ENCODE measurements around the gene E2F7. TPM values are rescaled to one million over a fixed set of nuclear protein-coding genes. Genes with fewer than 3 reads are reported as not detected.

E2F7 gene
- total and polyA plus RNA-seq, 2 of the 13 experiments (the other 11 are each of a cell fraction or from before 2014, with no cell fraction given), result 1.7 to 7.3 TPM

DNA sequence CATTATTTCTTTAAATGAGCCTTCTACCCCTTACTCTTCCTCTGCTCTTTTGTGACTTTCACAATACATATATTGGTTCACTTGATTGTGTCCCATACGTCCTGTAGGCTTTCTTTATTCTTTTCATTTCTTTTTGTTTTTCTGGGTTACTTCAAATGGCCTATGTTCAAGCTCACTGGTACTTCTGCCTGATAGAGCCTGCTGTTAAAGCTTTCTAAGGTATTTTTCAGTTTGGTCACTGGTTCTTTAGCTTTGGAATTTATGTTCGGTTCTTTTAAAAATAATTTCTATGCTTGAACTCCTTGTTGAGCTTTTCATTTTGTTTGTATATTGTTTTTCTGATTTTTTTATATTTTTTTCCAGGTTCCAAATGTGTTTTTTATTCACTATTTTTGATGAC lies 81.9 kb downstream of the E2F7 start:
- Histone ChIP-seq H3K9ac (ENCODE audit: insufficient read depth, low read depth, low read length) (no peak overlapping the region), H3K4me2 (ENCODE audit: low read depth, low read length) (no peak overlapping the region), H4K20me1 (ENCODE audit: insufficient read depth, low read length) (no peaks in the 10 kb centered on the region), H3K27ac (ENCODE audit: extremely low read length, insufficient read depth, low read length) (no peak overlapping the region), H3K9me3 (ENCODE audit: low read length) (peaks cover 11% of the 10 kb centered on the region; the same call in 1 of the 2 replicates), H3K4me1 (ENCODE audit: insufficient read depth, low read length) (no peaks in the 10 kb centered on the region), H3K27me3 (ENCODE audit: control insufficient read depth in 1 of 2, insufficient read depth in 2 of 2, low read length in 2 of 2) (peaks cover 0 to 3% of the 10 kb centered on the region in 2 experiments; a peak in 1 of 5 replicates), H3K79me2 (ENCODE audit: insufficient read depth, low read length) (no peaks in the 10 kb centered on the region), H2AFZ (ENCODE audit: low read length) (no peak overlapping the region), H3K4me3 (replicated peaks in 1 of 3; ENCODE audit: insufficient read depth in 1 of 3, low read depth in 2 of 3, low read length in 3 of 3) (no peak overlapping the region), H3K36me3 (replicated peaks in 1 of 2; ENCODE audit: control insufficient read depth in 1 of 2, insufficient read depth in 2 of 2, low read length in 2 of 2) (no peaks in the 10 kb centered on the region)
- BruUV-seq (replicated peaks), result no TSS peak
- ChIA-PET CTCF (ENCODE audit: low intra/inter-chr PET ratio, low total read pairs) (no interaction called here), POLR2A (no interaction called here)
- FAIRE-seq (no peak), DNase-seq (ENCODE audit: low spot score) (no peak), ATAC-seq (no peak)
- no peak for TF ChIP-seq KAT7 (CRISPR knock-in tag; IDR thresholded peaks at IDR 0.05; ENCODE audit: borderline replicate concordance)
- TF ChIP-seq, protein P1, sequence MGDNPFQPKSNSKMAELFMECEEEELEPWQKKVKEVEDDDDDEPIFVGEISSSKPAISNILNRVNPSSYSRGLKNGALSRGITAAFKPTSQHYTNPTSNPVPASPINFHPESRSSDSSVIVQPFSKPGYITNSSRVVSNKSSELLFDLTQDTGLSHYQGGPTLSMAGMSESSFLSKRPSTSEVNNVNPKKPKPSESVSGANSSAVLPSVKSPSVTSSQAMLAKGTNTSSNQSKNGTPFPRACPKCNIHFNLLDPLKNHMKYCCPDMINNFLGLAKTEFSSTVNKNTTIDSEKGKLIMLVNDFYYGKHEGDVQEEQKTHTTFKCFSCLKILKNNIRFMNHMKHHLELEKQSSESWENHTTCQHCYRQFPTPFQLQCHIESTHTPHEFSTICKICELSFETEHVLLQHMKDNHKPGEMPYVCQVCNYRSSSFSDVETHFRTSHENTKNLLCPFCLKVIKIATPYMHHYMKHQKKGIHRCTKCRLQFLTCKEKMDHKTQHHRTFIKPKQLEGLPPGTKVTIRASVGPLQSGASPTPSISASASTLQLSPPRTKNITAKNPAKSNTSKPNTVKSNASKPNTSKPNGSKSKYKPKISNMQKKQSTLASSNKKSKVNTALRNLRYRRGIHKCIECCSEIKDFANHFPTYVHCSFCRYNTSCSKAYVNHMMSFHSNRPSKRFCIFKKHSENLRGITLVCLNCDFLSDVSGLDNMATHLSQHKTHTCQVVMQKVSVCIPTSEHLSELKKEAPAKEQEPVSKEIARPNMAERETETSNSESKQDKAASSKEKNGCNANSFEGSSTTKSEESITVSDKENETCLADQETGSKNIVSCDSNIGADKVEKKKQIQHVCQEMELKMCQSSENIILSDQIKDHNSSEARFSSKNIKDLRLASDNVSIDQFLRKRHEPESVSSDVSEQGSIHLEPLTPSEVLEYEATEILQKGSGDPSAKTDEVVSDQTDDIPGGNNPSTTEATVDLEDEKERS (CRISPR knock-in tag; IDR thresholded peaks at IDR 0.05), result no peak
- no peak for TF ChIP-seq MATR3 (CRISPR knock-in tag; IDR thresholded peaks at IDR 0.05)
- TF ChIP-seq TRIM24 (CRISPR knock-in tag; IDR thresholded peaks at IDR 0.05), result no peak
- TF ChIP-seq, protein P2, sequence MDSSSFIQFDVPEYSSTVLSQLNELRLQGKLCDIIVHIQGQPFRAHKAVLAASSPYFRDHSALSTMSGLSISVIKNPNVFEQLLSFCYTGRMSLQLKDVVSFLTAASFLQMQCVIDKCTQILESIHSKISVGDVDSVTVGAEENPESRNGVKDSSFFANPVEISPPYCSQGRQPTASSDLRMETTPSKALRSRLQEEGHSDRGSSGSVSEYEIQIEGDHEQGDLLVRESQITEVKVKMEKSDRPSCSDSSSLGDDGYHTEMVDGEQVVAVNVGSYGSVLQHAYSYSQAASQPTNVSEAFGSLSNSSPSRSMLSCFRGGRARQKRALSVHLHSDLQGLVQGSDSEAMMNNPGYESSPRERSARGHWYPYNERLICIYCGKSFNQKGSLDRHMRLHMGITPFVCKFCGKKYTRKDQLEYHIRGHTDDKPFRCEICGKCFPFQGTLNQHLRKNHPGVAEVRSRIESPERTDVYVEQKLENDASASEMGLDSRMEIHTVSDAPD (CRISPR knock-in tag; IDR thresholded peaks at IDR 0.05), result no peak
- TF ChIP-seq ZNF619 (CRISPR knock-in tag; IDR thresholded peaks at IDR 0.05), result no peak
- TF ChIP-seq, protein P3, sequence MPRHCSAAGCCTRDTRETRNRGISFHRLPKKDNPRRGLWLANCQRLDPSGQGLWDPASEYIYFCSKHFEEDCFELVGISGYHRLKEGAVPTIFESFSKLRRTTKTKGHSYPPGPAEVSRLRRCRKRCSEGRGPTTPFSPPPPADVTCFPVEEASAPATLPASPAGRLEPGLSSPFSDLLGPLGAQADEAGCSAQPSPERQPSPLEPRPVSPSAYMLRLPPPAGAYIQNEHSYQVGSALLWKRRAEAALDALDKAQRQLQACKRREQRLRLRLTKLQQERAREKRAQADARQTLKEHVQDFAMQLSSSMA (CRISPR knock-in tag; IDR thresholded peaks at IDR 0.05), result no peak
- peak; percentile 99 for TF ChIP-seq ZNF160 (CRISPR knock-in tag; IDR thresholded peaks at IDR 0.05)
- TF ChIP-seq, protein P4, sequence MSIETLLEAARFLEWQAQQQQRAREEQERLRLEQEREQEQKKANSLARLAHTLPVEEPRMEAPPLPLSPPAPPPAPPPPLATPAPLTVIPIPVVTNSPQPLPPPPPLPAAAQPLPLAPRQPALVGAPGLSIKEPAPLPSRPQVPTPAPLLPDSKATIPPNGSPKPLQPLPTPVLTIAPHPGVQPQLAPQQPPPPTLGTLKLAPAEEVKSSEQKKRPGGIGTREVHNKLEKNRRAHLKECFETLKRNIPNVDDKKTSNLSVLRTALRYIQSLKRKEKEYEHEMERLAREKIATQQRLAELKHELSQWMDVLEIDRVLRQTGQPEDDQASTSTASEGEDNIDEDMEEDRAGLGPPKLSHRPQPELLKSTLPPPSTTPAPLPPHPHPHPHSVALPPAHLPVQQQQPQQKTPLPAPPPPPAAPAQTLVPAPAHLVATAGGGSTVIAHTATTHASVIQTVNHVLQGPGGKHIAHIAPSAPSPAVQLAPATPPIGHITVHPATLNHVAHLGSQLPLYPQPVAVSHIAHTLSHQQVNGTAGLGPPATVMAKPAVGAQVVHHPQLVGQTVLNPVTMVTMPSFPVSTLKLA (IDR thresholded peaks at IDR 0.05), result no peak
- intact Hi-C loops (cut with micrococcal nuclease; ENCODE audit: unreplicated experiment), result no loop called here
- in situ Hi-C loops (cut with HindIII; ENCODE audit: extremely low pct_ligation_motif_present, low pct_unique_long_range_greater_than_20kb), result no loop called here
- WGBS (ENCODE audit: low lambda C conversion rate), result 0% methylated on average over 2 of the region's 2 CpGs
